Heart right ventricle (tissue), 16 donors: ENCODE data around the gene IRX2. TPM values are rescaled to one million over a fixed set of nuclear protein-coding genes. Genes with fewer than 3 reads are reported as not detected.

ENCODE experiments used
- ATAC-seq, 8 donors: fragments of 200-7000 bp; cut with Tn5 transposase; one replicate each; pipeline ENCODE4 v1.9.1; 2020; ENCODE audit warnings: mild to moderate bottlenecking in 8 of 8, moderate library complexity in 8 of 8, moderate number of reproducible peaks in 1 of 8
- DNase-seq, 2 donors: peaks; one replicate each; pipeline ENCODE4 v3.0.0-alpha.2; 2020
- H3K27ac ChIP-seq, 10 donors: fragments of 200-600 bp; sonication (generic) in 2 of 10; one replicate each; pipeline versions ENCODE4 v1.5.0 to v1.8.0; 2020 to 2022; ENCODE audit warnings: mild to moderate bottlenecking in 3 of 10
- H3K27me3 ChIP-seq, 7 donors: fragments of 200-600 bp; one replicate each; pipeline ENCODE4 v1.8.0; 2021 to 2022; ENCODE audit warnings: mild to moderate bottlenecking in 2 of 7
- H3K36me3 ChIP-seq, 9 donors: fragments of 200-600 bp; sonication (generic) in 1 of 9; one replicate each; pipeline versions ENCODE4 v1.5.0 to v1.8.0; 2020 to 2022; ENCODE audit warnings: mild to moderate bottlenecking in 2 of 9
- H3K4me1 ChIP-seq, 9 donors: fragments of 200-600 bp; sonication (generic) in 1 of 9; one replicate each; pipeline versions ENCODE4 v1.5.0 to v1.8.0; 2020 to 2022; ENCODE audit warnings: mild to moderate bottlenecking in 4 of 9
- H3K4me3 ChIP-seq, 10 donors: fragments of 200-600 bp; sonication (generic) in 2 of 10; one replicate each; pipeline versions ENCODE4 v1.5.0 to v1.8.0; 2020 to 2022; ENCODE audit warnings: mild to moderate bottlenecking in 7 of 10, moderate library complexity in 2 of 10
- H3K9me3 ChIP-seq, 11 donors: fragments of 200-600 bp in 10 of 11; sonication (generic) in 2 of 11; one replicate each; pipeline versions ENCODE4 v1.5.0 to v1.8.0; 2013 to 2022; ENCODE audit warnings: mild to moderate bottlenecking in 2 of 11, control low read depth in 1 of 11, moderate library complexity in 1 of 11
- WGBS, 2 donors: extraction: QIAGEN DNeasy Blood & Tissue Kit; methylation state at CpG; one replicate each; pipeline ENCODE4 v1.1.7; 2013; ENCODE audit warnings: inconsistent platforms in 1 of 2; 5-methylcytosine and 5-hydroxymethylcytosine counted together
- intact Hi-C, 10 donors: fragments of 100-400 bp; cut with DNase I; formaldehyde crosslinking; loops; one replicate each; pipeline versions ENCODE4 v1.11.1 to v1.14.2; 2022
- polyA plus RNA-seq, 2 donors: library from polyadenylated mRNA; stranded (reverse); fragments of 200-250 nt; gene quantifications; one replicate each; pipeline ENCODE4 v1.2.3, GENCODE V29; 2013
- total RNA-seq, 10 donors: library from RNA; stranded (reverse); fragmentation: NEBNext Ultra II Directional in 3 of 10; extraction: Animal tissue kit (Norgen Biotek cat#: 25700) in 3 of 10; gene quantifications; one replicate each; pipeline versions ENCODE4 v1.2.1 to v1.2.4, GENCODE V29; 2021 to 2023
- TF ChIP-seq, protein P1 (sequence below), 9 donors: fragments of 200-600 bp; sonication (generic) in 2 of 9; IDR thresholded peaks; one replicate each; pipeline versions ENCODE4 v1.5.0 to v1.8.0; 2021 to 2022; ENCODE audit warnings: antibody characterized with exemption in 9 of 9, mild to moderate bottlenecking in 5 of 9, moderate library complexity in 1 of 9
- donor health status: Arrhythmogenic right ventricular cardiomyopathy.
- donor health status: ischemic (EF 13 %, LVEDD 7.1; RV severe dilation, severe dysfunction).
- donor health status: healthy with polysubstance abuse.
- donor health status: DM: no; HTN: yes; CAD: no.
- donor health status: DM: no; HTN: no; CAD: no.
- donor health status: ischemic (EF 25% LVEDD 6.9; RV normal size, moderate dysfunction).
- donor health status: ischemic (EF 25% LVEDD 5.7; RV mildly dilated, moderate dysfunction).
- donor health status: healthy.
- donor health status: DM: yes; HTN: yes; CAD: no.
- donor health status: Ischemic cardiomyopathy.
- donor health status: ischemic (EF 35%, LVEDD 5.7; RV mildly dilated, moderate dysfunction).
- donor health status: nonischemic (EF 11% LVEDD 7.7; RV severe dilation, severe dysfunction).
- donor health status: DM: yes; HTN: yes; CAD: no.
- donor health status: PGD.
- donor health status: ischemic (EF 29% LVEDD 5.4; RV normal size, mild dysfunction).
- donor health status: nonischemic (EF 23%, LVEDD 6.1; RV moderate dilation, normal function).

Gene IRX2
- total and polyA plus RNA-seq, 12 donors: 0.09 to 6.4 (median 1.3) TPM

DNA sequence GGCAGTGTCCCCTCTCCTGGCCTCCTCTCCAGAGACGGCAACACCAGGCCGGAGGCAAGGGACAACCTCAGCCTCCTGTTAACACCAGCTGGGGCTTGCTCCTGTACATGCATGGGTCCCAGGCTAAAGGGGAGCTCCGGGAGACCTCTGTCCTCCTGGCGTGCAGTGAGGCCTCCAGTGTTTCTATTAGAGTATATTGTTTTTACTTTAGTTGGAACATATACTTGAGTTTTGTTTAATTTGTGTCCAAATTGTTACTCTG lies 12.0 kb upstream of the IRX2 start:
- ATAC-seq (no peak), DNase-seq (no peak)
- intact Hi-C loops: no loop called here
- no peaks in the 10 kb centered on the region for H3K4me1 ChIP-seq
- peaks cover 0 to 68% (median 38%) of the 10 kb centered on the region in 7 donors for H3K27me3 ChIP-seq
- TF ChIP-seq, protein P1, sequence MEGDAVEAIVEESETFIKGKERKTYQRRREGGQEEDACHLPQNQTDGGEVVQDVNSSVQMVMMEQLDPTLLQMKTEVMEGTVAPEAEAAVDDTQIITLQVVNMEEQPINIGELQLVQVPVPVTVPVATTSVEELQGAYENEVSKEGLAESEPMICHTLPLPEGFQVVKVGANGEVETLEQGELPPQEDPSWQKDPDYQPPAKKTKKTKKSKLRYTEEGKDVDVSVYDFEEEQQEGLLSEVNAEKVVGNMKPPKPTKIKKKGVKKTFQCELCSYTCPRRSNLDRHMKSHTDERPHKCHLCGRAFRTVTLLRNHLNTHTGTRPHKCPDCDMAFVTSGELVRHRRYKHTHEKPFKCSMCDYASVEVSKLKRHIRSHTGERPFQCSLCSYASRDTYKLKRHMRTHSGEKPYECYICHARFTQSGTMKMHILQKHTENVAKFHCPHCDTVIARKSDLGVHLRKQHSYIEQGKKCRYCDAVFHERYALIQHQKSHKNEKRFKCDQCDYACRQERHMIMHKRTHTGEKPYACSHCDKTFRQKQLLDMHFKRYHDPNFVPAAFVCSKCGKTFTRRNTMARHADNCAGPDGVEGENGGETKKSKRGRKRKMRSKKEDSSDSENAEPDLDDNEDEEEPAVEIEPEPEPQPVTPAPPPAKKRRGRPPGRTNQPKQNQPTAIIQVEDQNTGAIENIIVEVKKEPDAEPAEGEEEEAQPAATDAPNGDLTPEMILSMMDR (IDR thresholded peaks at IDR 0.05): no peak
- no peaks in the 10 kb centered on the region for H3K9me3 ChIP-seq
- no peaks in the 10 kb centered on the region for H3K36me3 ChIP-seq
- no peak overlapping the region for H3K4me3 ChIP-seq
- H3K27ac ChIP-seq: no peak overlapping the region
- WGBS, 2 donors: 78 to 80% methylated on average over 4 of the region's 4 CpGs

DNA sequence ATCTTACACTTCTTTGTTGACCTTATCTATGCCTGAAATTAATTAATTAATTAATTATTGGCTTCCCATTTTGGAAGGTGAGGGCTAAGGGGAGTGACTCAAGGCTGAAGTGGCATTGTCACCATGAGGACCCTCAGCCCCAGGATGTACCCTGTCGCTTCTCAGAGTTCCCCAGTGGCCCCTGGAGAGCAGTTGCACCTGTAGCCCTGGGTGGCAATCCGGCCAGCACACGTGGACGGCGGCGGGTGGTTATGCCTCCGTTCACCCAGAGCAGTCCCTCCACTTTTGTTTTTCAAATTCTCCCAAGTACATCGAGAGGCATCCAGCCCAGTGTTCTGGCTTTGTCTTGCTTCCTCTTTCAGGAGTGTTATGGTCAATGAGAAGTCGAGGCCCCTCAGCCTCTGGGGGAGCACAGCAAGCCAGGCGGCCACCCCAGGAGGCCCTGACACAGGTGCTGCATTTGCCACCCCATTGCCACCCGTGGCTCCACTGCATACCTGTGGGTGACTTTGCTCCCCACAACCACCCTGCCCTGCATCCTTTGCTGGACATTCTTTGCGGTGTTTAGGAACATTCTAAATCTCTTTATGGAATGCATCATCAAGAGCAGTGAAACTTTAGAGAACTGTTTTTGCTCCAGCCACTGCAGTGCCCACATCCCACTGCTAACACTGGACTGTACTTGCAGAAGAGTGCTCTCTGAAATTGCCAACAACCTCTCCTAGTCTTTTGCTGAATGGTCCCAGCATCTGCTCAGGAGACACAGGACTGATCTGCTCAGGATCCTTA lies 11.5 kb upstream of the IRX2 start:
- Histone ChIP-seq H3K4me3 (no peak overlapping the region), H3K27me3 (peaks cover under 1 to 70% (median 43%) of the 10 kb centered on the region in 7 donors), H3K9me3 (no peaks in the 10 kb centered on the region), H3K27ac (no peak overlapping the region), H3K36me3 (no peaks in the 10 kb centered on the region), H3K4me1 (no peaks in the 10 kb centered on the region)
- intact Hi-C loops: no loop called here
- DNase-seq: no peak
- ATAC-seq: no peak
- 74 to 75% methylated on average over 12 of the region's 12 CpGs for WGBS, 2 donors
- TF ChIP-seq, protein P1 (IDR thresholded peaks at IDR 0.05): no peak

DNA sequence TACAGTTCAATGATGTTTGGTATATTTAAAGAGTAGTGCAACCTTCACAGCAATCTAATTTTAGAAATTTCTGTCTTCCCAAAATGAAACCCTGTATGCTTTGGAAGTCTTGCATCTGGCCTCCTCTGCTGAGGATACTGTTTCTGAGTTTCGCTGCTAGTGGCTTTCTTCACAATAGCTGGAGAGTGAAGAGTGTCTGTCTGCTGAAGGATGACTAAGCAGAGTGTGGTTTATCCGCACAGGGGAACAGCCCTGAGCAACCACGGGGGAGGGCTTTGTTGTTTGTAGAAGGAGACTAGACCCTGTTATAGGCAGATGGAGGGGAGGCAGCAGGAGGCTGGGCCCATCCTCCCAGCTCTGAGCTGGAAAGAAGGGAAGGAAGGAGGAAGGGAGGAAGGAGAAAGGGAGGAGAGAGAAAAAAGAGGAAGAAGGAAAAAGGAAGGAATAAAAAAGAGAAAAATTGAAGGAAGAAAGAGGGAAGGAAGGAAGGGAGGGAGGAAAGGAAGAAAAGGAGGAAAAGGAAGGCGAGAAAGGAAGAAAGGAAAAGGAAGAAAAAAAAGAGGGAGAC lies 10.5 kb upstream of the IRX2 start:
- no peak overlapping the region for H3K27ac ChIP-seq
- H3K4me1 ChIP-seq: peaks cover 0 to 4% (median 0%) of the 10 kb centered on the region in 9 donors
- ATAC-seq (no peak), DNase-seq (no peak)
- intact Hi-C loops: no loop called here
- peaks cover 9 to 74% (median 52%) of the 10 kb centered on the region in 7 donors for H3K27me3 ChIP-seq
- H3K4me3 ChIP-seq: no peak overlapping the region
- TF ChIP-seq, protein P1 (IDR thresholded peaks at IDR 0.05): no peak
- H3K36me3 ChIP-seq: no peaks in the 10 kb centered on the region
- H3K9me3 ChIP-seq: no peaks in the 10 kb centered on the region
- WGBS, 2 donors: 27 to 31% methylated on average over 4 of the region's 4 CpGs

DNA sequence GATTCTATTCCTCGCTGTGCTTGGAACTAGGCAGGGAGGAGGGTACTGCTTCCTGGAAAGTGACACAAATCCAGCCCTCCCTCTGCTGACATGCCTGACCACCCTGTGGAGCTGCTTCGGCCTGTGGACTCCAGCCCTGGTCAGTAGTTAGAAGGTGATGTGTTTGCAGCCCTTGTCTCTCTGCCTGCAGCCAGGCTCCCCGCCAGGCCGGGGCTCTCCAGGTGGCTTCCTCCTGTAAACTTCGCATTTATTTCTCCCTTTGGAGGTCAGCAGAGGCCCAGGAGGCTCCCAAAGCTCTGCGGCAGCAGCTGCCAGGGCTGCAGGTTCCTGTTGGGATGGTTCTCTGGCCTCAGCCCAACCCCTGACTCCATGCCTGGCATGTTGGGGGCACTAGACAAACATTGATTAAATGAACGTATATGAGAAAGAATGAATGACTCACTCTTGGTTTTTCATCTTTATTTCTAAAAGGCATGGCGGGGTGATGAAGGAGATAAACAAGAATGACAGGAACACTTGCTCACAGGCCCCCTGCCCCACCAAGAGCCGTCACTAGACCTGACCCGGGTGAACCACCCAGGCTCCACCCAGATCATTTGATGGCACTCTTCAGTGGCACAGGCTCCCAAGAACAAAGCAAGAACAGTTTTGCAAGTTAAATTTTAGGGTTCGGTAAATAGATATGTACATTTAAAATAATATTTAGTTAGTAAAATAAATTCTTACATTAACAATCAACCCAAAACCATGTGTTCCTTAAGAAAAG lies 8.4 kb upstream of the IRX2 start:
- WGBS, 2 donors: 73 to 78% methylated on average over 11 of the region's 11 CpGs
- DNase-seq: no peak
- no peak for ATAC-seq
- Histone ChIP-seq H3K4me1 (peaks cover 0 to 25% (median 15%) of the 10 kb centered on the region in 9 donors), H3K27me3 (peaks cover 27 to 86% (median 69%) of the 10 kb centered on the region in 7 donors), H3K9me3 (no peaks in the 10 kb centered on the region), H3K4me3 (no peak overlapping the region), H3K27ac (no peak overlapping the region), H3K36me3 (no peaks in the 10 kb centered on the region)
- TF ChIP-seq, protein P1 (IDR thresholded peaks at IDR 0.05): no peak
- intact Hi-C loops: no loop called here
